ENCODE measurements around the gene ZNF431. TPM values are rescaled to one million over a fixed set of nuclear protein-coding genes. Genes with fewer than 3 reads are reported as not detected.
"Not testable (repeated sequence)": the region's sequence is repeated elsewhere in the genome, so short reads cannot be mapped to it uniquely, and the experiment has no call there.

The ZNF431 gene
- total and polyA plus RNA-seq, 9 of the 15 experiments (the other 6 are each of a cell fraction or from before 2014, with no cell fraction given): 3.3 to 24.8 (median 13.5) TPM

DNA sequence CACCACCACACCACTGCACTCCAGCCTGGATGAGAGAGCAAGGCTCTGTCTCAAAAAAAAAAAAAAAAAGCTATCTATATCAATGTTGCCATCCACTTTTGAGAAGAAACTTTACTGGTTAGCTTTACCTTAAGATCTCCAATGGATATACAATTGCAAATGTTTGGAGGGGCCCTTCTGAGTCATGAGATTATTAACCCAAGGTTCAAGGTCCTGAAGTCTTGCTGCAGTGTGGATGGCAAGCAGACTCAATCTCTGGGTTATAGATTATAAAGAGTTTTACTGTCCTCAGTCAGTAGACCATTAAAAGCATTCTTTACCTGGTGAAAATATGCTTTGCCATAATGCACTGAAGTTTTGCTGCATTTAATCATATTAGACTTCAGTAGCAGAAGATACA lies 3.7 kb upstream of the ZNF431 start:
- no peaks in the 10 kb centered on the region for H3K9me1 ChIP-seq (ENCODE audit: control insufficient read depth, insufficient read depth, low read length)
- no peaks in the 10 kb centered on the region for H3K36me3 ChIP-seq (ENCODE audit: control insufficient read depth, insufficient read depth, low read length)
- peaks cover 0 to 8% of the 10 kb centered on the region in 2 experiments; a peak in 3 of 5 replicates for H3K4me1 ChIP-seq (replicated peaks in 1 of 2; ENCODE audit: control insufficient read depth in 2 of 2, insufficient read depth in 2 of 2, low read length in 2 of 2)
- no peak overlapping the region for H3K4me3 ChIP-seq
- TF ChIP-seq ZNF717 (CRISPR knock-in tag; IDR thresholded peaks at IDR 0.05): no peak
- H3K27ac ChIP-seq (ENCODE audit: extremely low read depth, low read depth, low read length): no peak overlapping the region
- intact Hi-C loops (cut with micrococcal nuclease): no loop called here
- no peak overlapping the region for H3K4me2 ChIP-seq (ENCODE audit: insufficient read depth, low read length)
- in situ Hi-C loops (cut with MboI): no loop called here
- ATAC-seq (no peak), FAIRE-seq (no peak), DNase-seq (ENCODE audit: extremely low read depth in 1 of 4, low spot score in 3 of 4) (no peak)
- H3K9ac ChIP-seq (ENCODE audit: insufficient read depth in 1 of 2, low read depth in 2 of 2, low read length in 2 of 2): no peak overlapping the region
- H4K20me1 ChIP-seq (replicated peaks; ENCODE audit: control insufficient read depth, insufficient read depth, low read length): no peaks in the 10 kb centered on the region
- H2AFZ ChIP-seq (ENCODE audit: low read depth, low read length): no peak overlapping the region
- H3K27me3 ChIP-seq (ENCODE audit: control insufficient read depth in 2 of 2, insufficient read depth in 2 of 2, low read length in 2 of 2): no peaks in the 10 kb centered on the region
- peaks cover 16% of the 10 kb centered on the region for H3K79me2 ChIP-seq (ENCODE audit: control insufficient read depth, insufficient read depth, low read length)
- ChIA-PET CTCF (ENCODE audit: low intra/inter-chr PET ratio) (no interaction called here), POLR2A (interaction anchor here (0.7 kb wide), 1 partner anchor 87 kb away, joined by 5 read pairs; no protein-coding TSS in a partner anchor)
- peaks cover 6% of the 10 kb centered on the region for H3K9me3 ChIP-seq (replicated peaks; ENCODE audit: control insufficient read depth, insufficient read depth, low read depth, low read length)
- no TSS peak for BruUV-seq (replicated peaks)

DNA sequence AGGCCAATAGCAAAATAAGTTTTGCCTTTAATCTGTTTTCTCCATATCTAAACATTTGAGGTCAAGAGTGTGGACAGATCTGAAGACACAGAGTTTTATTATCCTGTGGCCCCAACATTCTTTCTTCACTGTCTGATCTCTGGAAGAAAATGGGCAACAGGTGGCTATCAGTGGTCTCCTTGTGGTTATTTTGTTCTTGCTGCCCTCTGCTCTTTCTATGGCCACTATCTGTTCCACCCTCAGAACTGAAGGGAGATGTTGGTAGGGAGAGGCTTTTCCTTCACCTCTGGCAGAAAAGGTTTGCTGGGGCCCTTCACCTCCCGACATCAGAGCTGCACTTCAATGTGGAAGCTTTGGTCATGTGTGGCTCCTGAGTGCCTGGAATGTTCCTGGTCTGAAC lies 834 bp upstream of the ZNF431 start:
- H3K27ac ChIP-seq (ENCODE audit: extremely low read depth, low read depth, low read length): peak overlapping the region; percentile 88; the same call in 2 of the 3 replicates
- H3K36me3 ChIP-seq (ENCODE audit: control insufficient read depth, insufficient read depth, low read length): peaks cover 28% of the 10 kb centered on the region; the same call in 2 of the 3 replicates
- CTCF ChIA-PET (ENCODE audit: low intra/inter-chr PET ratio); H3K27me3 ChIP-seq (ENCODE audit: control insufficient read depth in 2 of 2, insufficient read depth in 2 of 2, low read length in 2 of 2); H3K4me3 ChIP-seq; H4K20me1 ChIP-seq (replicated peaks; ENCODE audit: control insufficient read depth, insufficient read depth, low read length); BruUV-seq (replicated peaks); H3K9me1 ChIP-seq (ENCODE audit: control insufficient read depth, insufficient read depth, low read length); H3K9me3 ChIP-seq (replicated peaks; ENCODE audit: control insufficient read depth, insufficient read depth, low read depth, low read length); in situ Hi-C loops (cut with MboI); TF ChIP-seq TEAD4 (CRISPR knock-in tag; IDR thresholded peaks at IDR 0.05; ENCODE audit: borderline replicate concordance): not testable (repeated sequence)
- intact Hi-C loops (cut with micrococcal nuclease): loop anchor here (5.0 kb wide), 2 partner anchors 59 to 119 kb away; partner anchors contain the start of genes ZNF430 and ZNF714
- peak; percentile 30; the same call in 1 of the 2 replicates for TF ChIP-seq POLR2AphosphoS5 (IDR thresholded peaks at IDR 0.05; ENCODE audit: control insufficient read depth, insufficient read depth, low read depth, low read length)
- peak; percentile 70 for TF ChIP-seq CBFA2T2 (conservative IDR thresholded peaks at IDR 0.05)
- TF ChIP-seq NFIC (IDR thresholded peaks at IDR 0.05): 0 out of 2 replicates have a peak, but pooled peaks have one; percentile 10
- 0 out of 4 replicates have a peak, but pooled peaks of 1 of the 2 experiments have one; percentile 15 for TF ChIP-seq TRIM24 (IDR thresholded peaks at IDR 0.05)
- TF ChIP-seq, protein P1, sequence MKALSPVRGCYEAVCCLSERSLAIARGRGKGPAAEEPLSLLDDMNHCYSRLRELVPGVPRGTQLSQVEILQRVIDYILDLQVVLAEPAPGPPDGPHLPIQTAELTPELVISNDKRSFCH (CRISPR knock-in tag; IDR thresholded peaks at IDR 0.05): not testable (repeated sequence)
- TF ChIP-seq, protein P1 (tag; IDR thresholded peaks at IDR 0.05): peak; percentile 12; the same call in 1 of the 2 replicates
- TF ChIP-seq ARID1B (IDR thresholded peaks at IDR 0.05): peak; percentile 71
- peak; percentile 78 for TF ChIP-seq TCF3 (CRISPR knock-in tag; IDR thresholded peaks at IDR 0.05)
- TF ChIP-seq DPF2 (IDR thresholded peaks at IDR 0.05): 0 out of 2 replicates have a peak, but pooled peaks have one; percentile 10
- TF ChIP-seq TEAD4 (IDR thresholded peaks at IDR 0.05; ENCODE audit: low read length): peak; percentile 69
- peak; percentile 83 for TF ChIP-seq CBFA2T3 (IDR thresholded peaks at IDR 0.05)
- TF ChIP-seq MTA2 (IDR thresholded peaks at IDR 0.05; ENCODE audit: low read depth): peak; percentile 35; the same call in 1 of the 2 replicates
- peak in 1 of 2 experiments; percentile 20; a peak in 1 of 4 replicates for TF ChIP-seq KDM1A (IDR thresholded peaks at IDR 0.05)
- TF ChIP-seq SOX6 (IDR thresholded peaks at IDR 0.05): peak; percentile 55; the same call in 1 of the 2 replicates
- peak; percentile 62 for TF ChIP-seq TAL1 (IDR thresholded peaks at IDR 0.05)
- peak; percentile 57 for TF ChIP-seq NCOR1 (IDR thresholded peaks at IDR 0.05)
- peak; percentile 22; the same call in 1 of the 2 replicates for TF ChIP-seq EP300 (IDR thresholded peaks at IDR 0.05; ENCODE audit: low read length)
- H3K9ac ChIP-seq (ENCODE audit: insufficient read depth in 1 of 2, low read depth in 2 of 2, low read length in 2 of 2): peak overlapping the region in 1 of 2 experiments; percentile 88; a peak in 2 of 4 replicates
- ATAC-seq: peak; percentile 31
- DNase-seq (ENCODE audit: extremely low read depth in 1 of 4, low spot score in 3 of 4): peak; percentile 29 to 67 (median 36)
- WGBS (ENCODE audit: insufficient coverage, low coverage, missing lambda C conversion rate): 10% methylated on average over 1 of the region's 1 CpG
- H3K79me2 ChIP-seq (ENCODE audit: control insufficient read depth, insufficient read depth, low read length): peaks cover 35% of the 10 kb centered on the region
- H3K4me1 ChIP-seq (replicated peaks in 1 of 2; ENCODE audit: control insufficient read depth in 2 of 2, insufficient read depth in 2 of 2, low read length in 2 of 2): peaks cover 0 to 16% of the 10 kb centered on the region in 2 experiments; a peak in 3 of 5 replicates
- peak overlapping the region; percentile 29; the same call in 1 of the 2 replicates for H3K4me2 ChIP-seq (ENCODE audit: insufficient read depth, low read length)
- H2AFZ ChIP-seq (ENCODE audit: low read depth, low read length): peak overlapping the region; percentile 73
- peak; percentile 78 for FAIRE-seq
- POLR2A ChIA-PET: interaction anchor here (0.6 to 2.6 kb wide), 9 partner anchors 8 to 655 kb away, joined by 3 to 15 read pairs (median 3); partner anchors contain the start of gene ZNF100
